Activated T-helper 1 cell treated with Interleukin-2 at 50 U/mL for 16 hours (primary cell): ENCODE data around the gene CCDC83.
A peak's percentile ranks its signal among the peaks of the same experiment; 100 is the strongest.

Experiments
- DNase-seq: peaks from one replicate; pipeline ENCODE4 v3.0.0-alpha.2; 2020; ENCODE audit warnings: low read depth

The CCDC83 gene

GRCh38 chr11:85855341-85855656, at the start of gene CCDC83:
TSS of gene CCDC83 (plus strand) at chr11:85855383. CDS start at chr11:85865124, 9,741 bp downstream.
- no peak for DNase-seq

- no peak for DNase-seq
Measured at GRCh38 chr11:85805387-85805786, 49.8 kb upstream of the CCDC83 start.

- DNase-seq: no peak
Measured at GRCh38 chr11:85806016-85806415, 49.2 kb upstream of the CCDC83 start.

- DNase-seq: no peak
Measured at GRCh38 chr11:85806876-85807275, 48.3 kb upstream of the CCDC83 start.

GRCh38 chr11:85809191-85809590, 46.0 kb upstream of the CCDC83 start:
- no peak for DNase-seq

- no peak for DNase-seq
Measured at GRCh38 chr11:85809863-85810262, 45.3 kb upstream of the CCDC83 start.

- no peak for DNase-seq
Measured at GRCh38 chr11:85810521-85810870, 44.7 kb upstream of the CCDC83 start.

GRCh38 chr11:85810871-85811611, 44.1 kb upstream of the CCDC83 start, which contains the start of gene SYTL2:
TSS of gene SYTL2 (minus strand) at chr11:85811141. CDS start at chr11:85757725, 53,416 bp downstream.
- peak; percentile 70 for DNase-seq

GRCh38 chr11:85811624-85812023, 43.6 kb upstream of the CCDC83 start:
- DNase-seq: no peak

- no peak for DNase-seq
Measured at GRCh38 chr11:85813721-85814120, 41.5 kb upstream of the CCDC83 start.

GRCh38 chr11:85815186-85815931, 39.8 kb upstream of the CCDC83 start:
- DNase-seq: no peak

- no peak for DNase-seq
Measured at GRCh38 chr11:85819441-85819840, 35.7 kb upstream of the CCDC83 start.

GRCh38 chr11:85821636-85822035, 33.5 kb upstream of the CCDC83 start:
- no peak for DNase-seq

- no peak for DNase-seq
Measured at GRCh38 chr11:85822814-85823213, 32.4 kb upstream of the CCDC83 start.

- peak; percentile 43 for DNase-seq
Measured at GRCh38 chr11:85823816-85824215, 31.4 kb upstream of the CCDC83 start.

- no peak for DNase-seq
Measured at GRCh38 chr11:85825616-85826015, 29.6 kb upstream of the CCDC83 start.

GRCh38 chr11:85826116-85826855, 28.9 kb upstream of the CCDC83 start:
- no peak for DNase-seq

- DNase-seq: no peak
Measured at GRCh38 chr11:85827748-85828639, 27.2 kb upstream of the CCDC83 start.

- no peak for DNase-seq
Measured at GRCh38 chr11:85828640-85828978, 26.6 kb upstream of the CCDC83 start.

GRCh38 chr11:85829172-85829571, 26.0 kb upstream of the CCDC83 start:
- no peak for DNase-seq

- DNase-seq: no peak
Measured at GRCh38 chr11:85831050-85831449, 24.1 kb upstream of the CCDC83 start.

GRCh38 chr11:85835263-85835662, 19.9 kb upstream of the CCDC83 start:
- no peak for DNase-seq
